HCT116 (cell line): Measurements from ENCODE around the gene GNG12. TPM values are rescaled to one million over a fixed set of nuclear protein-coding genes. Genes with fewer than 3 reads are reported as not detected.

Experiments
- ATAC-seq: fragments of 200-7000 bp; cut with Tn5 transposase; 2 replicates; pipeline ENCODE4 v1.9.1; 2020; ENCODE audit warnings: mild to moderate bottlenecking, moderate library complexity
- BruUV-seq: library from RNA; stranded (reverse); fragments of 400-500 nt; replicated peaks from 2 replicates; lab custom pipeline; 2021; lab: Mats Ljungman, UMichigan
- CTCF ChIA-PET: fragments of 300-600 bp; sonication (Branson Sonifier 250); formaldehyde crosslinking; loops from one replicate; lab custom pipeline; 2021; ENCODE audit warnings: antibody characterized with exemption; lab: Charles Lee
- POLR2A ChIA-PET: fragments of 300-600, 350-600 bp; sonication (Branson Sonifier 250); formaldehyde crosslinking; loops from one replicate; lab custom pipeline; 2021; ENCODE audit warnings: antibody characterized with exemption; lab: Charles Lee
- RAD21 ChIA-PET, 2 experiments: fragments of 300-600 bp; sonication (Branson Sonifier 250); formaldehyde crosslinking; loops; one replicate each; lab custom pipeline; 2023; ENCODE audit warnings: low total read pairs in 2 of 2; ENCODE audit not compliant: uncharacterized antibody in 2 of 2, unreplicated experiment in 2 of 2, low non-redundant PET in 1 of 2; lab: Charles Lee
- DNase-seq: peaks from one replicate; pipeline ENCODE4 v3.0.0-alpha.2; 2010; ENCODE audit warnings: low read depth, low spot score
- H2AFZ ChIP-seq: fragments of 200-600 bp; shearing (Covaris generic), sonication (generic); 2 replicates; pipeline ENCODE4 v1.6.1; 2017; ENCODE audit warnings: low read depth, mixed run types, mixed read lengths, antibody characterized with exemption, low read length; ENCODE audit not compliant: poor library complexity, severe bottlenecking
- H3K27ac ChIP-seq: 2 replicates; pipeline ENCODE4 v1.5.1; 2012; ENCODE audit warnings: low read depth, low read length
- H3K27me3 ChIP-seq: fragments of 200-600 bp; sonication (generic); 2 replicates; pipeline ENCODE4 v1.6.1; 2016; ENCODE audit warnings: mixed run types, low read length, mixed read lengths; ENCODE audit not compliant: insufficient read depth
- H3K36me3 ChIP-seq, 2 experiments: fragments of 200-500 bp in 1 of 2; fragments of 200-600 bp in 1 of 2; sonication (Bioruptor generic) in 1 of 2; sonication (generic) in 1 of 2; 2 replicates each; pipeline versions ENCODE4 v1.5.1 to v1.6.1; 2014 to 2016; ENCODE audit warnings: low read length in 2 of 2, inconsistent platforms in 1 of 2, mixed read lengths in 1 of 2, mixed run types in 1 of 2; ENCODE audit not compliant: insufficient read depth in 2 of 2, control insufficient read depth in 1 of 2
- H3K4me1 ChIP-seq, 2 experiments: fragments of 200-600 bp in 1 of 2; sonication (generic) in 1 of 2; 2 replicates each; pipeline versions ENCODE4 v1.5.1 to v1.6.1; 2012 to 2017; ENCODE audit warnings: low read length in 2 of 2, inconsistent platforms in 1 of 2, mild to moderate bottlenecking in 1 of 2, mixed read lengths in 1 of 2, mixed run types in 1 of 2, moderate library complexity in 1 of 2; ENCODE audit not compliant: insufficient read depth in 2 of 2, control insufficient read depth in 1 of 2
- H3K4me2 ChIP-seq: fragments of 200-600 bp; sonication (generic); 2 replicates; pipeline ENCODE4 v1.6.1; 2017; ENCODE audit warnings: mixed run types, low read length, mixed read lengths
- H3K4me3 ChIP-seq, 2 experiments: fragments of 200-600 bp in 1 of 2; sonication (generic) in 1 of 2; replicated peaks in 1 of 2; 2 replicates each; pipeline ENCODE4 v1.5.1; 2011 to 2016; ENCODE audit warnings: low read length in 2 of 2, control low read depth in 1 of 2, low read depth in 1 of 2, mild to moderate bottlenecking in 1 of 2, mixed read lengths in 1 of 2, mixed run types in 1 of 2
- H3K79me2 ChIP-seq: fragments of 200-600 bp; sonication (generic); 2 replicates; pipeline ENCODE4 v1.6.1; 2017; ENCODE audit warnings: mild to moderate bottlenecking, mixed run types, low read length, moderate library complexity, mixed read lengths; ENCODE audit not compliant: insufficient read depth
- H3K9ac ChIP-seq: fragments of 200-600 bp; sonication (generic); 2 replicates; pipeline ENCODE4 v1.6.1; 2016; ENCODE audit warnings: low read length, mixed read lengths
- H3K9me2 ChIP-seq: fragments of 200-600 bp; sonication (generic), shearing (Covaris generic); 2 replicates; pipeline ENCODE4 v1.6.1; 2017; ENCODE audit warnings: mixed run types, mild to moderate bottlenecking, moderate library complexity; ENCODE audit not compliant: insufficient read depth
- H3K9me3 ChIP-seq, 2 experiments: fragments of 200-500 bp in 1 of 2; fragments of 200-600 bp in 1 of 2; sonication (Bioruptor generic) in 1 of 2; sonication (generic) in 1 of 2; 2 replicates each; pipeline ENCODE4 v1.6.1; 2014 to 2017; ENCODE audit warnings: low read length in 2 of 2, mixed read lengths in 2 of 2, inconsistent platforms in 1 of 2, low read depth in 1 of 2, mild to moderate bottlenecking in 1 of 2, mixed run types in 1 of 2, moderate library complexity in 1 of 2; ENCODE audit not compliant: control insufficient read depth in 1 of 2, insufficient read depth in 1 of 2
- H4K20me1 ChIP-seq: fragments of 200-600 bp; sonication (generic), shearing (Covaris generic); 2 replicates; pipeline ENCODE4 v1.6.1; 2017; ENCODE audit warnings: mixed run types, mild to moderate bottlenecking, moderate library complexity; ENCODE audit not compliant: insufficient read depth
- POLR2A ChIP-seq: IDR thresholded peaks from 2 replicates; pipeline ENCODE4 v1.7.0; 2011; ENCODE audit warnings: borderline replicate concordance; ENCODE audit not compliant: insufficient read depth, insufficient read length; ENCODE audit errors: extremely low read depth
- RAD21 ChIP-seq: IDR thresholded peaks from 2 replicates; pipeline ENCODE4 v1.6.1; 2012; ENCODE audit warnings: low read depth, mild to moderate bottlenecking
- SIN3A ChIP-seq: IDR thresholded peaks from 2 replicates; pipeline ENCODE4 v1.6.1; 2012; ENCODE audit warnings: low read depth
- ZFX ChIP-seq: fragments of 450-650 bp; IDR thresholded peaks from 2 replicates; pipeline ENCODE4 v1.6.1; 2017
- intact Hi-C: fragments of 100-400 bp; cut with micrococcal nuclease; formaldehyde crosslinking; loops from 2 replicates; pipeline ENCODE4 v1.10.0; 2022
- total RNA-seq: library from RNA; stranded (reverse); gene quantifications from one replicate; pipeline ENCODE4 v1.2.1, GENCODE V29; 2021; ENCODE audit not compliant: unreplicated experiment
- TF ChIP-seq, protein P1 (sequence below), 3 experiments: fragments of 200-600 bp in 1 of 3; sonication (generic) in 1 of 3; IDR thresholded peaks in 2 of 3; conservative IDR thresholded peaks in 1 of 3; 2 replicates each; pipeline ENCODE4 v1.5.1; 2012 to 2017; ENCODE audit warnings: low read depth in 2 of 3, low read length in 2 of 3, antibody characterized with exemption in 1 of 3, borderline replicate concordance in 1 of 3, control low read depth in 1 of 3, mild to moderate bottlenecking in 1 of 3, mixed read lengths in 1 of 3, mixed run types in 1 of 3, moderate library complexity in 1 of 3; ENCODE audit not compliant: insufficient read depth in 1 of 3
- TF ChIP-seq, protein P2 (sequence below): IDR thresholded peaks from 2 replicates; pipeline ENCODE4 v1.6.1; 2012; ENCODE audit warnings: low read depth

GNG12 gene
- total RNA-seq, 1 experiment from 2014 or later = 49.6 TPM

DNA sequence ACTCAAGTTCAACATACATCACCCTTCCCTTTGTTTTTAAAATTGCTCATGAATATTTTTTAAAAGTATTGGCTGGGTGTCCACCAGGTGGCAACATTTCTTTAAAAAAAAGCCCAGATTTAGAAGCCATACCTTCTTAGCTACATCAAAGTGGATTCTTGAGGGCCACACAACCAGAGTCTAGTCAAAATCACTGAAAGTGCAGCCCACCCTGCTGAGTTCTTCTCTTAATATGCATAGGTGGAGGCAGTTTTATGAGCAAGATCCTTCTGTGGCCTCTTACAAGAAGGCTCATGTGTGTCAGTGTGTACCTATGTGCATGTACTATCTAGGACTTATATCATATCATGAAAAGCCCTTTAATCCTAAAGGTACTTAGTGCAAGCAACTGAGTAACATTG lies 16.9 kb upstream of the GNG12 start:
- no peak overlapping the region for H3K9ac ChIP-seq
- H3K9me2 ChIP-seq = no peaks in the 10 kb centered on the region
- H3K27ac ChIP-seq = no peak overlapping the region
- H3K4me2 ChIP-seq = peak overlapping the region; percentile 49
- H3K4me1 ChIP-seq = peaks cover 10 to 14% of the 10 kb centered on the region in 2 experiments
- peak; percentile 51 for ATAC-seq
- intact Hi-C loops = loop anchor here (1.0 to 10.0 kb wide), 4 partner anchors 84 to 1887 kb away; partner anchors contain the start of gene RPE65
- no peaks in the 10 kb centered on the region for H3K79me2 ChIP-seq
- H3K4me3 ChIP-seq = no peak overlapping the region
- H4K20me1 ChIP-seq = no peaks in the 10 kb centered on the region
- RAD21 ChIA-PET = interaction anchor here (0.7 to 1.4 kb wide), 4 partner anchors 160 to 318 kb away, joined by 3 to 9 read pairs (median 6); no protein-coding TSS in a partner anchor
- TF ChIP-seq RAD21 (peak; percentile 77), POLR2A (no peak), ZFX (no peak)
- TF ChIP-seq, protein P1, sequence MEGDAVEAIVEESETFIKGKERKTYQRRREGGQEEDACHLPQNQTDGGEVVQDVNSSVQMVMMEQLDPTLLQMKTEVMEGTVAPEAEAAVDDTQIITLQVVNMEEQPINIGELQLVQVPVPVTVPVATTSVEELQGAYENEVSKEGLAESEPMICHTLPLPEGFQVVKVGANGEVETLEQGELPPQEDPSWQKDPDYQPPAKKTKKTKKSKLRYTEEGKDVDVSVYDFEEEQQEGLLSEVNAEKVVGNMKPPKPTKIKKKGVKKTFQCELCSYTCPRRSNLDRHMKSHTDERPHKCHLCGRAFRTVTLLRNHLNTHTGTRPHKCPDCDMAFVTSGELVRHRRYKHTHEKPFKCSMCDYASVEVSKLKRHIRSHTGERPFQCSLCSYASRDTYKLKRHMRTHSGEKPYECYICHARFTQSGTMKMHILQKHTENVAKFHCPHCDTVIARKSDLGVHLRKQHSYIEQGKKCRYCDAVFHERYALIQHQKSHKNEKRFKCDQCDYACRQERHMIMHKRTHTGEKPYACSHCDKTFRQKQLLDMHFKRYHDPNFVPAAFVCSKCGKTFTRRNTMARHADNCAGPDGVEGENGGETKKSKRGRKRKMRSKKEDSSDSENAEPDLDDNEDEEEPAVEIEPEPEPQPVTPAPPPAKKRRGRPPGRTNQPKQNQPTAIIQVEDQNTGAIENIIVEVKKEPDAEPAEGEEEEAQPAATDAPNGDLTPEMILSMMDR (IDR thresholded peaks at IDR 0.05 in 2 of 3, conservative IDR thresholded peaks at IDR 0.05 in 1 of 3; ENCODE audit: borderline replicate concordance in 1 of 3, insufficient read depth in 1 of 3, low read depth in 2 of 3, low read length in 2 of 3) = peak; percentile 37 to 77 (median 68); a peak in 4 of 6 replicates
- no TSS peak for BruUV-seq
- no peaks in the 10 kb centered on the region for H3K9me3 ChIP-seq
- peak overlapping the region; percentile 80 for H2AFZ ChIP-seq
- POLR2A ChIA-PET = no interaction called here
- no peaks in the 10 kb centered on the region for H3K36me3 ChIP-seq
- peak; percentile 35 for DNase-seq
- H3K27me3 ChIP-seq = no peaks in the 10 kb centered on the region; the same call in 1 of the 2 replicates
- CTCF ChIA-PET = interaction anchor here (0.6 to 3.2 kb wide), 17 partner anchors 10 to 493 kb away, joined by 3 to 26 read pairs (median 4); no protein-coding TSS in a partner anchor

DNA sequence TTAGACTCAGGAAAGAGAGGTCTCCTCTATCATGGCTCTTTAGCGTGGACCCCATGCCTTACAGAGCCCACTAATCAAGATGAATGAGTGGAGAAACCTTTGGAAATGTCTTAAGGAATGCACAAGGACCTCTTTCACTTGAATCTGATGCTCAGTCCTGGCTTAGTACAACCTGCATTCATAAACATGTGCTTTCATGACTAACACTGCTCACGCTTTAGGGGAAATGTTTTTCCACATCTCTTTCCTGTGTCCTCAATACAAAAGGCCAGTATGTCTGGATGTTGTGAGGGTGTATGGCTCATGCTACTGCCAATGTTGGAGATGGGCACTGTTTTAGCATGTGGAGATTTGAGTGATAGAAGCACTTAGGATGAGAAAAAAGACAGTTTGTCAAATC lies 14.2 kb upstream of the GNG12 start:
- H3K4me1 ChIP-seq = peaks cover 10 to 14% of the 10 kb centered on the region in 2 experiments
- no peaks in the 10 kb centered on the region for H3K79me2 ChIP-seq
- BruUV-seq = no TSS peak
- ATAC-seq (no peak), DNase-seq (no peak)
- no peak overlapping the region for H3K9ac ChIP-seq
- no peak overlapping the region for H3K4me3 ChIP-seq
- no peaks in the 10 kb centered on the region for H3K27me3 ChIP-seq
- H3K36me3 ChIP-seq = no peaks in the 10 kb centered on the region
- ChIA-PET POLR2A (no interaction called here), CTCF (interaction anchor here (1.4 kb wide), 1 partner anchor 163 kb away, joined by 3 read pairs; no protein-coding TSS in a partner anchor), RAD21 (no interaction called here)
- H3K9me2 ChIP-seq = no peaks in the 10 kb centered on the region
- intact Hi-C loops = no loop called here
- H2AFZ ChIP-seq = no peak overlapping the region
- no peaks in the 10 kb centered on the region for H4K20me1 ChIP-seq
- no peaks in the 10 kb centered on the region for H3K9me3 ChIP-seq
- no peak overlapping the region for H3K4me2 ChIP-seq
- no peak overlapping the region for H3K27ac ChIP-seq
- TF ChIP-seq, protein P1 (IDR thresholded peaks at IDR 0.05 in 2 of 3, conservative IDR thresholded peaks at IDR 0.05 in 1 of 3; ENCODE audit: borderline replicate concordance in 1 of 3, insufficient read depth in 1 of 3, low read depth in 2 of 3, low read length in 2 of 3) = no peak
- TF ChIP-seq RAD21 = no peak
- TF ChIP-seq ZFX = no peak
- TF ChIP-seq, protein P2, sequence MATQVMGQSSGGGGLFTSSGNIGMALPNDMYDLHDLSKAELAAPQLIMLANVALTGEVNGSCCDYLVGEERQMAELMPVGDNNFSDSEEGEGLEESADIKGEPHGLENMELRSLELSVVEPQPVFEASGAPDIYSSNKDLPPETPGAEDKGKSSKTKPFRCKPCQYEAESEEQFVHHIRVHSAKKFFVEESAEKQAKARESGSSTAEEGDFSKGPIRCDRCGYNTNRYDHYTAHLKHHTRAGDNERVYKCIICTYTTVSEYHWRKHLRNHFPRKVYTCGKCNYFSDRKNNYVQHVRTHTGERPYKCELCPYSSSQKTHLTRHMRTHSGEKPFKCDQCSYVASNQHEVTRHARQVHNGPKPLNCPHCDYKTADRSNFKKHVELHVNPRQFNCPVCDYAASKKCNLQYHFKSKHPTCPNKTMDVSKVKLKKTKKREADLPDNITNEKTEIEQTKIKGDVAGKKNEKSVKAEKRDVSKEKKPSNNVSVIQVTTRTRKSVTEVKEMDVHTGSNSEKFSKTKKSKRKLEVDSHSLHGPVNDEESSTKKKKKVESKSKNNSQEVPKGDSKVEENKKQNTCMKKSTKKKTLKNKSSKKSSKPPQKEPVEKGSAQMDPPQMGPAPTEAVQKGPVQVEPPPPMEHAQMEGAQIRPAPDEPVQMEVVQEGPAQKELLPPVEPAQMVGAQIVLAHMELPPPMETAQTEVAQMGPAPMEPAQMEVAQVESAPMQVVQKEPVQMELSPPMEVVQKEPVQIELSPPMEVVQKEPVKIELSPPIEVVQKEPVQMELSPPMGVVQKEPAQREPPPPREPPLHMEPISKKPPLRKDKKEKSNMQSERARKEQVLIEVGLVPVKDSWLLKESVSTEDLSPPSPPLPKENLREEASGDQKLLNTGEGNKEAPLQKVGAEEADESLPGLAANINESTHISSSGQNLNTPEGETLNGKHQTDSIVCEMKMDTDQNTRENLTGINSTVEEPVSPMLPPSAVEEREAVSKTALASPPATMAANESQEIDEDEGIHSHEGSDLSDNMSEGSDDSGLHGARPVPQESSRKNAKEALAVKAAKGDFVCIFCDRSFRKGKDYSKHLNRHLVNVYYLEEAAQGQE = no peak
- TF ChIP-seq SIN3A = no peak
